ENCODE results near the gene ZNF687. TPM values are rescaled to one million over a fixed set of nuclear protein-coding genes. Genes with fewer than 3 reads are reported as not detected.

The ZNF687 gene
- polyA plus RNA-seq, 1 of the 3 experiments (the other 2 are of a cell fraction), result 15.8 TPM

DNA sequence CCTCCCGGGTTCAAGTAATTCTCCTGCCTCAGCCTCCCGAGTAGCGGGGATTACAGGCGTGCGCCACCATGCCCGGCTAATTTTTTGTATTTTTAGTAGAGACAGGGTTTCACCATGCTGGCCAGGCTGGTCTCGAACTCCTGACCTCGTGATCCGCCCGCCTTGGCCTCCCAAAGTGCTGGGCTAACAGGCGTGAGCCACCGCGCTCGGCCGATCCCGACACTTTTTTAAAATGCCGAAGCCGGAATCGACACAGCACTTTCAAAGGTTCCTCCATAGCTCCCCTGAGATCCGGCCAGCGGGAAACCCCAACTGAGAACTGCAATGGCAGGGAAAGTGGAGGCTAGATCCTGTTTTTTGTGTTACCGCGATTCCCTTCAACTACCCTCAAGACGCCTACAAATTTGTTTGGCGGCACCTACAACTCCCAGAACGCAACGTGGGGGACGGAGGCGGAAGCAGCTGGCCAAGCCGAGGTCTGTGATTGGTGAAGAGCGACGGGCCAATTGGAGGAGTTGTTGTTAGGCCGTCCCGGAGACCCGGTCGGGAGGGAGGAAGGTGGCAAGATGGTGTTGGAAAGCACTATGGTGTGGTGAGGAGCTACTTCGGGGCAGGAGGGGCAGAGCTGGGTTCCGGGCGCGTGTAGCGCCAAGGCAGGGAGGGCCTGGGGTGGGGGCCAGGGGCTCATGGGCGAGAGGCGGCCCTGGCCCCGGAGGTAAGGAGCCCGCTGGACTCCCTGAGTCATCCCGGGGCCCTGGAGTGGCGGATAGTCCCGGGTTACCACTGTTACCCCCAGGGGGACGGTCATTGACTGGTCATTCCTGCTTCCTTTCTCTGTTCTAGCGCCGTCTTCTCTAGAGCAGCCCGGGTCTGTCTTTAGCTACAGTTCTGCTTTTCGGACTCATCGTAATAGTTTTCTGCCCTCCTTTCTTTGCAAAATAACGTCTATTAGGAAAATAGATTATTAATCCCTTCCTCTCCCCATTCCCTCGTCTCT lies 27.6 kb upstream of the ZNF687 start, which contains the start of gene PSMD4:
TSS of gene PSMD4 (plus strand) at position 518 of the 997 bp plus-strand sequence. CDS start at position 567, 49 bp downstream.
- Histone ChIP-seq H3K9ac (peak within 1 kb of the TSS; percentile 85), H3K27me3 (ENCODE audit: insufficient read depth) (no peaks in the 10 kb centered on the region), H3K36me3 (replicated peaks in 1 of 2; ENCODE audit: control insufficient read depth in 1 of 2, insufficient read depth in 2 of 2, low read length in 1 of 2) (peaks cover 8 to 18% of the 10 kb centered on the region in 2 experiments), H3K4me2 (peak within 1 kb of the TSS; percentile 84), H3K79me2 (ENCODE audit: insufficient read depth) (peaks cover 51% of the 10 kb centered on the region), H3K9me2 (no peaks in the 10 kb centered on the region), H4K20me1 (ENCODE audit: insufficient read depth) (peaks cover 15% of the 10 kb centered on the region; the same call in 1 of the 2 replicates), H3F3A (replicated peaks; ENCODE audit: insufficient read depth) (peaks cover 54% of the 10 kb centered on the region), H2AFZ (ENCODE audit: low read depth) (peak within 1 kb of the TSS; percentile 97), H3K27ac (ENCODE audit: low read depth in 2 of 2, low read length in 1 of 2) (peak within 1 kb of the TSS; percentile 72 to 87), H3K4me1 (ENCODE audit: control insufficient read depth in 1 of 2, insufficient read depth in 2 of 2, low read depth in 1 of 2, low read length in 1 of 2) (peaks cover 0 to 4% of the 10 kb centered on the region in 2 experiments; a peak in 1 of 4 replicates), H3K9me3 (no peaks in the 10 kb centered on the region), H3K4me3 (ENCODE audit: low read depth in 2 of 2, low read length in 1 of 2) (peak within 1 kb of the TSS; percentile 58 to 76)
- peak; percentile 97 for DNase-seq
- CTCF ChIA-PET, result interaction anchor here (0.9 to 1.6 kb wide), 3 partner anchors 18 to 86 kb away, joined by 4 to 6 read pairs (median 5); partner anchors contain the start of gene ZNF687
- POLR2A ChIA-PET, result interaction anchor here (0.5 to 1.8 kb wide), 10 partner anchors 8 to 566 kb away, joined by 3 to 11 read pairs (median 3); partner anchors contain the start of genes RFX5, VPS72 and ZNF687
- WGBS (ENCODE audit: low lambda C conversion rate), result 19% methylated on average over 48 of the region's 56 CpGs
- no peak for TF ChIP-seq USF2 (IDR thresholded peaks at IDR 0.05; ENCODE audit: borderline replicate concordance, low read depth, low read length)
- peak; percentile 94 for TF ChIP-seq ELF1 (IDR thresholded peaks at IDR 0.05)
- peak; percentile 86 for TF ChIP-seq GABPA (IDR thresholded peaks at IDR 0.05; ENCODE audit: low read depth)
- no peak for TF ChIP-seq FOXJ3 (CRISPR knock-in tag; IDR thresholded peaks at IDR 0.05)
- TF ChIP-seq TEAD4 (IDR thresholded peaks at IDR 0.05; ENCODE audit: borderline replicate concordance, insufficient read depth), result no peak
- TF ChIP-seq, protein P1, sequence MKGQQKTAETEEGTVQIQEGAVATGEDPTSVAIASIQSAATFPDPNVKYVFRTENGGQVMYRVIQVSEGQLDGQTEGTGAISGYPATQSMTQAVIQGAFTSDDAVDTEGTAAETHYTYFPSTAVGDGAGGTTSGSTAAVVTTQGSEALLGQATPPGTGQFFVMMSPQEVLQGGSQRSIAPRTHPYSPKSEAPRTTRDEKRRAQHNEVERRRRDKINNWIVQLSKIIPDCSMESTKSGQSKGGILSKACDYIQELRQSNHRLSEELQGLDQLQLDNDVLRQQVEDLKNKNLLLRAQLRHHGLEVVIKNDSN (IDR thresholded peaks at IDR 0.05; ENCODE audit: borderline replicate concordance, low read depth), result peak; percentile 62; the same call in 1 of the 2 replicates
- TF ChIP-seq NFIC (IDR thresholded peaks at IDR 0.05; ENCODE audit: borderline replicate concordance), result no peak
- TF ChIP-seq SMC3 (IDR thresholded peaks at IDR 0.05; ENCODE audit: low read depth, low read length), result no peak
- TF ChIP-seq NRF1 (IDR thresholded peaks at IDR 0.05; ENCODE audit: low read depth, low read length), result no peak
- TF ChIP-seq FOXM1 (IDR thresholded peaks at IDR 0.05; ENCODE audit: low read depth), result no peak
- peak; percentile 73; the same call in 1 of the 2 replicates for TF ChIP-seq RFX5 (IDR thresholded peaks at IDR 0.05; ENCODE audit: low read length)
- peak; percentile 85 for TF ChIP-seq YY1 (IDR thresholded peaks at IDR 0.05; ENCODE audit: low read depth)
- no peak for TF ChIP-seq EP300 (IDR thresholded peaks at IDR 0.05; ENCODE audit: borderline replicate concordance in 1 of 2, low read depth in 1 of 2, low read length in 1 of 2)
- TF ChIP-seq, protein P2, sequence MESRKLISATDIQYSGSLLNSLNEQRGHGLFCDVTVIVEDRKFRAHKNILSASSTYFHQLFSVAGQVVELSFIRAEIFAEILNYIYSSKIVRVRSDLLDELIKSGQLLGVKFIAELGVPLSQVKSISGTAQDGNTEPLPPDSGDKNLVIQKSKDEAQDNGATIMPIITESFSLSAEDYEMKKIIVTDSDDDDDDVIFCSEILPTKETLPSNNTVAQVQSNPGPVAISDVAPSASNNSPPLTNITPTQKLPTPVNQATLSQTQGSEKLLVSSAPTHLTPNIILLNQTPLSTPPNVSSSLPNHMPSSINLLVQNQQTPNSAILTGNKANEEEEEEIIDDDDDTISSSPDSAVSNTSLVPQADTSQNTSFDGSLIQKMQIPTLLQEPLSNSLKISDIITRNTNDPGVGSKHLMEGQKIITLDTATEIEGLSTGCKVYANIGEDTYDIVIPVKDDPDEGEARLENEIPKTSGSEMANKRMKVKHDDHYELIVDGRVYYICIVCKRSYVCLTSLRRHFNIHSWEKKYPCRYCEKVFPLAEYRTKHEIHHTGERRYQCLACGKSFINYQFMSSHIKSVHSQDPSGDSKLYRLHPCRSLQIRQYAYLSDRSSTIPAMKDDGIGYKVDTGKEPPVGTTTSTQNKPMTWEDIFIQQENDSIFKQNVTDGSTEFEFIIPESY (IDR thresholded peaks at IDR 0.05; ENCODE audit: borderline replicate concordance, low read depth), result no peak
- peak; percentile 97 for TF ChIP-seq POLR2AphosphoS5 (IDR thresholded peaks at IDR 0.05; ENCODE audit: low read depth, low read length)
- TF ChIP-seq SIN3A (IDR thresholded peaks at IDR 0.05; ENCODE audit: borderline replicate concordance, low read depth, low read length), result 0 out of 2 replicates have a peak, but pooled peaks have one; percentile 46
- TF ChIP-seq TAF1 (IDR thresholded peaks at IDR 0.05; ENCODE audit: borderline replicate concordance, low read depth, low read length), result peak; percentile 75
- TF ChIP-seq CTCF (IDR thresholded peaks at IDR 0.05), result no peak
- no peak for TF ChIP-seq MEF2A (IDR thresholded peaks at IDR 0.05; ENCODE audit: borderline replicate concordance, low read depth)
- peak; percentile 58 for TF ChIP-seq PBX3 (IDR thresholded peaks at IDR 0.05)
- no peak for TF ChIP-seq JUND (IDR thresholded peaks at IDR 0.05)
- TF ChIP-seq, protein P3, sequence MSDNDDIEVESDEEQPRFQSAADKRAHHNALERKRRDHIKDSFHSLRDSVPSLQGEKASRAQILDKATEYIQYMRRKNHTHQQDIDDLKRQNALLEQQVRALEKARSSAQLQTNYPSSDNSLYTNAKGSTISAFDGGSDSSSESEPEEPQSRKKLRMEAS (IDR thresholded peaks at IDR 0.05; ENCODE audit: low read depth), result peak; percentile 87
